Measurements from ENCODE around the gene SPIRE1. TPM values are rescaled to one million over a fixed set of nuclear protein-coding genes. Genes with fewer than 3 reads are reported as not detected.

Gene SPIRE1
- total RNA-seq, 2 experiments from 2014 or later: 2.8 to 4.4 TPM

DNA sequence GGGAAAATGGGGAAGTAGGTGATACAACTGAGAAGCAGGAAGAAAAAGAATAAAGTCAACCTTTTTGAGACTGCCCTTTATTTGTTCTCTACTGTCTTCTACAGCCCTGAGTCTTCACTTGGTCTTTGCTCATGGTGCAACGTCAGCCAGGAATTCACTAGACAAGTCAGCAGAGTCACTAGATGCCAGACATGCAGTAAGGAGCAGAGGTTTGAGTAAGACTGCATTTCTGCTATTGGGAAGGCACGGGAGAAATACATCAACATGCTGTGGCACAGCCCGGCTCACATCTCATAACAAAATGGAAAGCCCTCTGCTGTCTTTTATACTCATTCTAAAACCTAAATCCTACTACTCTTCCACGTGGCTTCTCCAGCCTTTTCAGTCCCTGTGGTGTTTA is 183.0 kb downstream of the SPIRE1 start:
- POLR2A ChIA-PET: no interaction called here
- TF ChIP-seq, protein P1, sequence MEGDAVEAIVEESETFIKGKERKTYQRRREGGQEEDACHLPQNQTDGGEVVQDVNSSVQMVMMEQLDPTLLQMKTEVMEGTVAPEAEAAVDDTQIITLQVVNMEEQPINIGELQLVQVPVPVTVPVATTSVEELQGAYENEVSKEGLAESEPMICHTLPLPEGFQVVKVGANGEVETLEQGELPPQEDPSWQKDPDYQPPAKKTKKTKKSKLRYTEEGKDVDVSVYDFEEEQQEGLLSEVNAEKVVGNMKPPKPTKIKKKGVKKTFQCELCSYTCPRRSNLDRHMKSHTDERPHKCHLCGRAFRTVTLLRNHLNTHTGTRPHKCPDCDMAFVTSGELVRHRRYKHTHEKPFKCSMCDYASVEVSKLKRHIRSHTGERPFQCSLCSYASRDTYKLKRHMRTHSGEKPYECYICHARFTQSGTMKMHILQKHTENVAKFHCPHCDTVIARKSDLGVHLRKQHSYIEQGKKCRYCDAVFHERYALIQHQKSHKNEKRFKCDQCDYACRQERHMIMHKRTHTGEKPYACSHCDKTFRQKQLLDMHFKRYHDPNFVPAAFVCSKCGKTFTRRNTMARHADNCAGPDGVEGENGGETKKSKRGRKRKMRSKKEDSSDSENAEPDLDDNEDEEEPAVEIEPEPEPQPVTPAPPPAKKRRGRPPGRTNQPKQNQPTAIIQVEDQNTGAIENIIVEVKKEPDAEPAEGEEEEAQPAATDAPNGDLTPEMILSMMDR (IDR thresholded peaks at IDR 0.05): no peak
- H3K36me3 Mint-ChIP-seq (ENCODE audit: low read depth): no peaks in the 10 kb centered on the region
- intact Hi-C loops (cut with micrococcal nuclease): no loop called here
- H3K27ac Mint-ChIP-seq: no peak overlapping the region
- no peaks in the 10 kb centered on the region for H3K9me3 Mint-ChIP-seq
- no peak for ATAC-seq
- no peaks in the 10 kb centered on the region for H3K27me3 Mint-ChIP-seq
- H3K4me3 Mint-ChIP-seq: no peak overlapping the region
- CTCF ChIA-PET: no interaction called here
- H3K4me1 Mint-ChIP-seq (ENCODE audit: low read depth): no peaks in the 10 kb centered on the region
- DNase-seq: no peak

DNA sequence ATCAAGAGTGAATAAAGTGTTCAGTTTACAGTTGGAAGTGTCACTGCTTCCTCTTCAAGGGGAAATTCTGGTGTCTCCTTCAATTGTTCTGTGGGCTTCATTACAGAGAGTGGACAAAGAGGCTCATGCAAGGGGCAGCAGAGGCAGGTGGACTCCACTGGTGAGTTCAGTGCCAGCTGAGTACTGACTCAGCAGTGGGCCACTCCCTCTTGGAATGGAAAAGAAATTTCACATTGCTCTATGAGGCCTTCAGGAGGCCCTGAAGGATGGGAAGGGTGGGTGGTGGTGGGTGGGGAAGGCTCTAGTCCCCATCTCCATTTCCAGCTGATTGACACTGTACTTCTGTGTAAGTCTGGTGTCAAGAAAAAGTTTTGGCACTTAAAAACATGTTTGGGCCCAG is 183.8 kb downstream of the SPIRE1 start:
- Mint-ChIP-seq H3K36me3 (ENCODE audit: low read depth) (no peaks in the 10 kb centered on the region), H3K4me3 (no peak overlapping the region), H3K27ac (no peak overlapping the region), H3K27me3 (no peaks in the 10 kb centered on the region), H3K4me1 (ENCODE audit: low read depth) (no peaks in the 10 kb centered on the region), H3K9me3 (no peaks in the 10 kb centered on the region)
- POLR2A ChIA-PET: no interaction called here
- DNase-seq: no peak
- intact Hi-C loops (cut with micrococcal nuclease): no loop called here
- ATAC-seq: no peak
- TF ChIP-seq, protein P1 (IDR thresholded peaks at IDR 0.05): no peak
- CTCF ChIA-PET: no interaction called here

DNA sequence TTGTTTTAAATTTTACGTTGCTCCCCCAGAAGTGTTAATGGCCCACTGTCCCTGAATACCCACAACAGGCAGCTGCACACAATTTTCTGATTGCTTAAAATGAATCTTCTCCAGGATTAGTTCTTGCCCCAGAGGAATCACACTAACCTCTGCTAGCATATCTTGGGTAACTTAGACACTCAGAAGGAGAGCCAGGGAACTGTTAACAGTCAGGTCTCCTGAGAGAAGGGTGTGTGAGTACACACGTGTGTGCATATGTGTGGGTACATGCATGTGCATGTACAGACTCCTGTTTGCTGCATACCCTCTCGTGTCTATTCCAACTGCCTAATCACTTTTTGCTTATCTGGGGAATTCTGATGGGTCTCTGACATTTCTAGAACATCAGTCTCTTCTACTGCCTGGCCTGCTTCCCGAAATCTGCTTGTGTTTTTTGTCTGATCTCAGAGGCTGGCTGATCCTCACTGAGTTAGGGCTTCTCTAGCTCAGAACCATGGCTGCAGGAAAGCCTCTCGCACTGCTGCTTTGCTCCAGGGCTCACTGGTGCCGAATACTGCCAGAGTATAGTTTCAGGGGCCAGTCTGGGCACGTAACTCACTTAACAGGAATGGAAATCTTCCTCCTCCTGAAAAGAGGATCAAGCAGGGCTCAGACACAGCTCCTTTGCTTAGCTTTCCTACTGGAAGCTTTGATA is 187.4 kb downstream of the SPIRE1 start:
- Mint-ChIP-seq H3K4me3 (no peak overlapping the region), H3K27me3 (no peaks in the 10 kb centered on the region), H3K27ac (no peak overlapping the region), H3K9me3 (no peaks in the 10 kb centered on the region), H3K36me3 (ENCODE audit: low read depth) (no peaks in the 10 kb centered on the region), H3K4me1 (ENCODE audit: low read depth) (no peaks in the 10 kb centered on the region)
- DNase-seq (no peak), ATAC-seq (no peak)
- POLR2A ChIA-PET: no interaction called here
- intact Hi-C loops (cut with micrococcal nuclease): no loop called here
- TF ChIP-seq, protein P1 (IDR thresholded peaks at IDR 0.05): no peak
- CTCF ChIA-PET: no interaction called here

DNA sequence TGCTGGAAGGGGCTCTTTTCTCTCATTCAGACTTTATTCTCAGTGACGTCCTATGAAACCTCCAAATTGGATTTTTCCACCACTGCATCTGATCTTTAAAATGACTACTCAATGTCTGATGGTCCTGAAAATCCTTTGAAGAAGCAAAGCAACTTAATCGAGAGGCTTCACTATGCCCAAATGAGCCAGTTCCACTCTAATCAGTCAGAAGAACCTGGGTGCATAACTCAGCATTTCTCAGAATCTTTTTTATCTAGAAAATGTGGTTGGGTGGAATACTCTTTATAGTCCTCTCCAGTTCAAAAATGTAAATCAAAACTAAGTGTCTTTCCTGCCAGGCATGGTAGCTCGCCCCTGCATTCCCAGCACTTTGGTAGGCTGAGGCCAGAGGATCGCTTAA is 189.5 kb downstream of the SPIRE1 start:
- Mint-ChIP-seq H3K27ac (no peak overlapping the region), H3K36me3 (ENCODE audit: low read depth) (no peaks in the 10 kb centered on the region), H3K4me1 (ENCODE audit: low read depth) (no peaks in the 10 kb centered on the region), H3K4me3 (no peak overlapping the region), H3K27me3 (no peaks in the 10 kb centered on the region), H3K9me3 (no peaks in the 10 kb centered on the region)
- TF ChIP-seq, protein P1 (IDR thresholded peaks at IDR 0.05): no peak
- CTCF ChIA-PET: no interaction called here
- POLR2A ChIA-PET: no interaction called here
- intact Hi-C loops (cut with micrococcal nuclease): no loop called here
- ATAC-seq (no peak), DNase-seq (no peak)

DNA sequence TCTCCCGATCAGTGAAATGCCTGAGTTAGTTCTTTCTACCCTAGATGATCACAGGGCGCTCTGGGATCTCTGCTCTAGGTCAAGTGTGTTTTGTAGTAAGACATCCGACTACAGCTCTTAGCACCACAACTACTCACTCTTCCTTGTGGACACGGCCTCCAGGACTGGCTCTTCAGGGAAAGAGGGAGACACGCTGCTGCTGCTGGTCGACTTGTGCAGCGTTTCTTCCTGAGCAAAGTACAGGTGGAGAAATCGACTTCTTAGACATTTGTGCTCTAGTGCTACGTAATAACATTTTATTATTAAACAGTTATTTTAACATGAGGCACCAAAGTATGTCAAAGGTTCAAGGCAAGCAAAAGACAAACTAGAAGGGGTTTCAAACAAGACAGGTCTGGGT is 193.2 kb downstream of the SPIRE1 start:
- Mint-ChIP-seq H3K9me3 (no peaks in the 10 kb centered on the region), H3K4me3 (no peak overlapping the region), H3K27me3 (no peaks in the 10 kb centered on the region), H3K4me1 (ENCODE audit: low read depth) (no peaks in the 10 kb centered on the region), H3K27ac (no peak overlapping the region), H3K36me3 (ENCODE audit: low read depth) (no peaks in the 10 kb centered on the region)
- TF ChIP-seq, protein P1 (IDR thresholded peaks at IDR 0.05): no peak
- intact Hi-C loops (cut with micrococcal nuclease): no loop called here
- POLR2A ChIA-PET: no interaction called here
- CTCF ChIA-PET: no interaction called here
- no peak for ATAC-seq
- DNase-seq: no peak
